HCT116 (cell line): ENCODE data around the gene HDDC3.

Source experiments
- EZH2 ChIP-seq: fragments of 200-600 bp; sonication (generic); IDR thresholded peaks from 2 replicates; pipeline ENCODE4 v1.6.1; 2017; ENCODE audit warnings: antibody characterized with exemption, mixed run types
- POLR2A ChIP-seq: IDR thresholded peaks from 2 replicates; pipeline ENCODE4 v1.7.0; 2011; ENCODE audit warnings: borderline replicate concordance; ENCODE audit not compliant: insufficient read depth, insufficient read length; ENCODE audit errors: extremely low read depth
- POLR2AphosphoS5 ChIP-seq: IDR thresholded peaks from 2 replicates; pipeline ENCODE4 v1.6.1; 2011; ENCODE audit warnings: mild to moderate bottlenecking, low read depth, low read length, moderate library complexity
- REST ChIP-seq: IDR thresholded peaks from 2 replicates; pipeline ENCODE4 v1.6.1; 2012; ENCODE audit warnings: low read depth
- SRF ChIP-seq: IDR thresholded peaks from 2 replicates; pipeline ENCODE4 v1.6.1; 2012; ENCODE audit warnings: low read depth
- ZNF274 ChIP-seq: fragments of 200-500 bp; sonication (Bioruptor generic); IDR thresholded peaks from 2 replicates; pipeline ENCODE4 v1.6.1; 2014; ENCODE audit warnings: mild to moderate bottlenecking, low read depth, low read length, inconsistent platforms
- TF ChIP-seq, protein P1 (sequence below): IDR thresholded peaks from 2 replicates; pipeline ENCODE4 v1.6.1; 2012
- TF ChIP-seq, protein P2 (sequence below), 3 experiments: fragments of 200-600 bp in 1 of 3; sonication (generic) in 1 of 3; IDR thresholded peaks in 2 of 3; conservative IDR thresholded peaks in 1 of 3; 2 replicates each; pipeline ENCODE4 v1.5.1; 2012 to 2017; ENCODE audit warnings: low read depth in 2 of 3, low read length in 2 of 3, antibody characterized with exemption in 1 of 3, borderline replicate concordance in 1 of 3, control low read depth in 1 of 3, mild to moderate bottlenecking in 1 of 3, mixed read lengths in 1 of 3, mixed run types in 1 of 3, moderate library complexity in 1 of 3; ENCODE audit not compliant: insufficient read depth in 1 of 3

DNA sequence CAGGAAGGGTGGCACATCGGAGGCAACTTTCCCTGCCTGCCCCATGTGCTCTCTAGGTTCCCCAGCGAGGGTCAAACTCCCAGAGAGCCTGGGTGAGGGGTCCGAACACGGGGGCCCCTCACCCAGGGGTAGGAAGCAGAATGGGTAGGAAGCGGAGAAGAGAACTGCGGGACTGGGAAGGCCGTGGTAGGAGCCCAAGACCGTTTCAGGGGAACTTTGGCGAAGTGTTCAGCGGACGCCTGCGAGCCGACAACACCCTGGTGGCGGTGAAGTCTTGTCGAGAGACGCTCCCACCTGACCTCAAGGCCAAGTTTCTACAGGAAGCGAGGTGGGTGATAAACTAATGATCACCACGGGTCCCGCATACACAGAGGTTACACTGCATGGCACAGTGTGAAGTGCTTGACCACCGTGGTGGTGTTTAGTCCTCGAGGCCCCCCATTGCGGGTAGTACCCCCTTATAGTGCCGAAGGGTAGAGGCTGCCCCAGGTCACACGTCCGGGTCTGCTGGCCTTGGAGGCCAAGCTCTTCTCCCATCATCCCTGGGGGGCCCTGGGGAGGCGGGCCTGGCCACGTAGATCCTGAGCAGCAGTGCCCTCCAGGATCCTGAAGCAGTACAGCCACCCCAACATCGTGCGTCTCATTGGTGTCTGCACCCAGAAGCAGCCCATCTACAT, 39.7 kb downstream of the HDDC3 start:
- TF ChIP-seq, protein P1, sequence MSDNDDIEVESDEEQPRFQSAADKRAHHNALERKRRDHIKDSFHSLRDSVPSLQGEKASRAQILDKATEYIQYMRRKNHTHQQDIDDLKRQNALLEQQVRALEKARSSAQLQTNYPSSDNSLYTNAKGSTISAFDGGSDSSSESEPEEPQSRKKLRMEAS = no peak
- no peak for TF ChIP-seq POLR2AphosphoS5
- no peak for TF ChIP-seq POLR2A
- no peak for TF ChIP-seq EZH2
- no peak for TF ChIP-seq SRF
- TF ChIP-seq, protein P2, sequence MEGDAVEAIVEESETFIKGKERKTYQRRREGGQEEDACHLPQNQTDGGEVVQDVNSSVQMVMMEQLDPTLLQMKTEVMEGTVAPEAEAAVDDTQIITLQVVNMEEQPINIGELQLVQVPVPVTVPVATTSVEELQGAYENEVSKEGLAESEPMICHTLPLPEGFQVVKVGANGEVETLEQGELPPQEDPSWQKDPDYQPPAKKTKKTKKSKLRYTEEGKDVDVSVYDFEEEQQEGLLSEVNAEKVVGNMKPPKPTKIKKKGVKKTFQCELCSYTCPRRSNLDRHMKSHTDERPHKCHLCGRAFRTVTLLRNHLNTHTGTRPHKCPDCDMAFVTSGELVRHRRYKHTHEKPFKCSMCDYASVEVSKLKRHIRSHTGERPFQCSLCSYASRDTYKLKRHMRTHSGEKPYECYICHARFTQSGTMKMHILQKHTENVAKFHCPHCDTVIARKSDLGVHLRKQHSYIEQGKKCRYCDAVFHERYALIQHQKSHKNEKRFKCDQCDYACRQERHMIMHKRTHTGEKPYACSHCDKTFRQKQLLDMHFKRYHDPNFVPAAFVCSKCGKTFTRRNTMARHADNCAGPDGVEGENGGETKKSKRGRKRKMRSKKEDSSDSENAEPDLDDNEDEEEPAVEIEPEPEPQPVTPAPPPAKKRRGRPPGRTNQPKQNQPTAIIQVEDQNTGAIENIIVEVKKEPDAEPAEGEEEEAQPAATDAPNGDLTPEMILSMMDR (IDR thresholded peaks at IDR 0.05 in 2 of 3, conservative IDR thresholded peaks at IDR 0.05 in 1 of 3; ENCODE audit: borderline replicate concordance in 1 of 3, insufficient read depth in 1 of 3, low read depth in 2 of 3, low read length in 2 of 3) = no peak
- TF ChIP-seq ZNF274 = no peak
- TF ChIP-seq REST = no peak
